ENCODE results near the gene RILPL1.

DNA sequence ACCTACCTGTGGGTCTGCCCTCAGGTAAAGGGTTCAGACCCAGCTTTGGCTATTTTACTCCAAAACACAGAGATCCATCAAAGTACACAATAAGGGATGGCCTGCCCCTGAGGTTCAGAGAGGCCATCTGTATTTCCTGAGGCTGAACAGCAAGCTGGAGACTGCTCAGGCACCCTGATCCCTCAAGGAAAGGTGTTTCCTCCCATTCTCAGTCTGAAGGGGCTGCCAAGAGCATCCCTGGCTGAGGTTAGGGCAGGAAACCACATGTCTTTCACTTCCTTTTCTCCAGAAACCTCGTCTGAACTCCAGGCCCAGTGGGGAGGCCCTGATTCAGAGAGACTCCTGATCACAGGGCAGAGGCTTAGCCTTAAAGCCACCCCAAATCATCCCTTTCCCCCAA, 1.5 kb downstream of the RILPL1 start:
- TF ChIP-seq CTCF (IDR thresholded peaks at IDR 0.05) (no peak), POLR2A (IDR thresholded peaks at IDR 0.05) (no peak)

Data from uterus (tissue), 2 donors.